Measurements from ENCODE around the gene CTNNBIP1.
"Not testable (repeated sequence)": the region's sequence is repeated elsewhere in the genome, so short reads cannot be mapped to it uniquely, and the experiment has no call there.

The CTNNBIP1 gene

GRCh38 chr1:9805006-9805508 lies 105.0 kb downstream of the CTNNBIP1 start:
- DNase-seq (ENCODE audit: low read depth in 2 of 2), result no peak

GRCh38 chr1:9803003-9803918 lies 106.8 kb downstream of the CTNNBIP1 start:
- not testable (repeated sequence) for DNase-seq (ENCODE audit: low read depth in 2 of 2)

GRCh38 chr1:9801909-9802308 lies 108.2 kb downstream of the CTNNBIP1 start:
- no peak for DNase-seq (ENCODE audit: low read depth in 2 of 2)

Data from fibroblast of skin of left quadriceps (primary cell).